ENCODE data around the gene LDLRAD3.

LDLRAD3 gene

DNA sequence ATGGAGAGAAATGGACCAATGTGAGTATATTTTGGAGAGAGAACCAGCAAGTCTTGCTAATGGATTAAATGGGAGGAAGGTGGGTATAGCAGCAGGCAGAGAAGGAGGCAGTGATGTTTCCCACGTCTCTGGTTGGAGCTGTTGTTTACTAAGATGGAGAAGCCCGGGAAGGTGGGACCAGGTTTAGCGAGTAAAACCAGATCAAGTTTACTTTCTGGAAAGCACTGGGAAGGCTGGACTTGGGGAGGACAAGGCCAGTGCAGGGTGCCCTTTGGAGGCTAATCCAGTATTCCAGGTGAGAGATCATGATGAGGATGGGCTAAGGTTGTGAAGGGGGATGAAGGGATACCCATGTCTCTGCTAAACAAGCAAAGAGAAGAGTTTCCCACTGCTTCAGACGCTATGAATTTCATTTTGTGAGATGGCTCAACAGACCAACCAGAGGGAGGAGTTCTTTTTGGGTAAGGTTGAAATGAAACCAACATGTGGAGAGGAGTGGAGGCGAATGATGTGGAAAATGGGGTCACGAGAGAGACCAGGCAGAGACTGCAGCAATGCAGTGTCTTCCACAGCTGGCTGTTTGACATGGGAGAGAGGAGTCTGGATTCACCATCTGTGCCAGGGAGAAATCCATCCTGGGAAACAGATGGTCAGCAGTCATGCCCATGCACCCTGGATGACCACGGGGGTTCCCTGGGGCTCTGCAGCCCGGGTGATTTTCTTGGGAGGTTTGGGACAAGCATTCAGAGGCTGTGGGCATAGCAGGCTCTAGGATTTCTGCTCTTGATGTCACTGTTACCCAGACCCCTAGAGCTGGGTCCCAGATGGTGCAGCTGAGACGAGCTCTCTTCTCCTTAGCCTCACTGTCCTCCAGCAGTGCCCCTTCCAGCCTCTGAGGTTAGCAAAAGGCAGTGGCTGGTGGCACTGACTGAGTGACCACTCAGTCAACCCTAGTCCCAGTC lies 320.4 kb downstream of the LDLRAD3 start:
- no peak for DNase-seq (ENCODE audit: low read depth in 2 of 2, low spot score in 1 of 2)

DNA sequence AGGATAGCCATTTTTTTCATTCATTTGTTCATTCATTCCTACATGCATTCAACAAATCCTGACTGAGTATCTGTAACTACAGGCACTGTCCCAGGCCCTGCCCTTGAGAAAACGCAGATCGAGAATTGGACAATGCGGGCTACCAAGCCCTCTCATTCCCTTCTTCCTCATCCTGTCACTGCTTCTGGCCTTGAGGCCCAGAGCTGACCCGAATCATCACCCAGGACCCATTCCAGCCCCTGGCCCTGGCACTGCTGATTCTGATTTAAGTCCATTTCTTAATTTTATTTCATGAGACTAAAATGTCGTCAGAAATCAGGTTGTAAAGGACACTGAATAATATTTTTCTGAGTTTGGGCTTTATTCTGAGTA lies 321.1 kb downstream of the LDLRAD3 start:
- DNase-seq (ENCODE audit: low read depth in 2 of 2, low spot score in 1 of 2) = no peak

DNA sequence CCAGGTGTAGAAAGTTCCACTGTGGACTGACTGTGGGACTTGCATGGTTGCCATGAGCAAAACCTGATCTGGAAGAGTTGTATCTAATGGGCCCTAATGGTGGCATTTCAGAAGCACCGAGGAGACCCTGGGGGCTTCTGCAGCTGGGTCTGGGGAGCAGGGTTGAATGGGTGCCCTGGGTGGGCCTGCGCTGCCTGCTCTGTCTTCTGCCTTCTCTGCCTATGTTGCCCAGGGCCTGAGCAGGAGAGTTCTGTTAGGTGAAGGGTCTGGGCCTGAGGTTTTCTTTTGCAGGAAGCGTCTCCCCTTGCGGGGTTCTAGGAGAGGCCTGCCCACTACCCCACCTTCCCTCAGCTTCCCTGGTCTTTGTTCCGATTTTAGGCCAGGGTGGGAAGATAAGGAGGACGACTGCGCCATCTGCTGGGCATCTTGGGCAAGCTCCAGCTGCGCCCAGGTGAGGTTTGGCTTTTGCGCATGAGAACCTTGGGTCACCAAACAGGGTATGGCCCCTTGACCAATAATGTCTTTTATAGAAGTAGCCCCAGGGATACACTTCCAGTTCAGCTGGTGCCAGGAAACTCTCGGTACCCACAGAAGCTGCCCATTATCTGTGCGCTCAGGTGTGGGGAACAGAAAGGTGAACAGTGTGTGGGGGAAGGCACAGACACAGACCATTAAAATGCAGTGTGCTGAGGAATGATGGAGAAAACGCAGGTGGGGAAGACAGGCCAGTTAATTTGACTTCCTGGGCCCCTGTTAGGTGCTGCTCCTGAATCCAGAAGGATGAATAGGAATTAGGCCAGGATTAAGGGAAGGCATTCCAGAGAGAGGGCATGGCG lies 322.1 kb downstream of the LDLRAD3 start:
- DNase-seq (ENCODE audit: low read depth in 2 of 2, low spot score in 1 of 2) = peak in 1 of 2 donors; percentile 29

DNA sequence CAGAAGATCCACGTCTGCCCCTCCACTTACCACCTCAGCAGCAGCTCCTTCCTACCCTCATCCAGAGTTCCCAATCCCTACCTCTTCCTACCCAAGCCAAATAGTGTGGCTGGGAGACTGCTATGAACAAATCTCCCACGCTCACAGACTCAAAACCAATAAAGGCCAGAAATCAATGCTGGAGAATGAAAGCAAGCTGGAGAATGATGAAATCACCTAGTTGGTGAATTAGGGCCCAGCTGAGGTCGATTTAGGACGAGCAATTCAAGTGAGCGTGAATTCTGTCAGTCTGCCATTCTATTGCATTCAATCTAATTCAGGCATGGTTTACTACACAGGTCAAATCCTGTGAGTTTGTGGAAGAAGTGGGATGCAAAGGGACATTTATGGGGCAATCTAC lies 322.9 kb downstream of the LDLRAD3 start:
- DNase-seq (ENCODE audit: low read depth in 2 of 2, low spot score in 1 of 2) = no peak

DNA sequence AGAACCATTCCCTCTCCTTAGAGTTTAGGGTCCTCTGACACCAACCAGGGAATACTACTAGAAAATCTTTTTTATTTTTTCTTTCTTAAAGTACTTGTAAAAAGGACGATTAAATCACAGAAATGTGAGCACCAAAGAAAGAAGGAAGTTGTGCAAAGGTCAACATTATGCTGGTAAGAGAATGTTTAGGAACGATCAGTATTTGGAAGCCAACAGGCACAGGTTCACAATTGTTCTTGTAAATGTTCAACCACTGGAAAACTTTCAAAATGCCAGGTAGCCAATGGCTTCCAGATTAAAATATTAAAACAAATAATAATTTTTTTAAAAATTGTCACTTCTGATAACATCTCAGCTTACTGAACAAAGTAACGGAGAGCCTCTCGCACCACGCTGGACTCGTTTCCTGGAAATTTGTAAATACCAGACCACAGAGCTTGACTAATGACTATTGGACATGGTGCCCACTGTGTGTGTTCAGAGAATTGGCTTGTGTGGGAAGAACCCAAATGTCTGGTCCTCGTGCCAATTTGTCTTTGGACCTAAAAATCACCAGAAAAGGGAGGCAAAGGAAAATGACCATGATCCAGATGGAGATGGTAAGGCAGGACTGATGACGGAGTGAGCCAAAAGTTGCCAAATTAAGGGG lies 324.6 kb downstream of the LDLRAD3 start:
- DNase-seq (ENCODE audit: low read depth in 2 of 2, low spot score in 1 of 2) = no peak

DNA sequence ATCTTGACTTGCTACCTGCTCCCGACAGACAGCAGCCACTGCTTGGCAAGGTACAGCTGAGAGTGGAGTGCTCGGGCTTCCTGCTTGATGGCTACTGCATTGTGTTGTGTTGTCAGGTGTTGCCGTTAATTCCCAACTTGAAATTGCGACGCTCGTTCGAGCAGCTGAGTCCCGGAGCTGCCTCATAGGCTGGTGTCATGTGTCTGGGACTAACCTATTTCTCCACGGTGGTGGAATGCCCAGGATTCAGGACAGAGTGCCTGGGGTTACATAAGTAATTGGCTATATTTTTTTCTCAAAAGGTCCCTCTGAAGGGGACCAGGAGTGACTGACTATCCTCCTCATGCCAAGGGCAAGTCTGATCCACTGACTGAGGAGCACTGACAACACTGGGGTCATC lies 326.8 kb downstream of the LDLRAD3 start:
- DNase-seq (ENCODE audit: low read depth in 2 of 2, low spot score in 1 of 2) = no peak

DNA sequence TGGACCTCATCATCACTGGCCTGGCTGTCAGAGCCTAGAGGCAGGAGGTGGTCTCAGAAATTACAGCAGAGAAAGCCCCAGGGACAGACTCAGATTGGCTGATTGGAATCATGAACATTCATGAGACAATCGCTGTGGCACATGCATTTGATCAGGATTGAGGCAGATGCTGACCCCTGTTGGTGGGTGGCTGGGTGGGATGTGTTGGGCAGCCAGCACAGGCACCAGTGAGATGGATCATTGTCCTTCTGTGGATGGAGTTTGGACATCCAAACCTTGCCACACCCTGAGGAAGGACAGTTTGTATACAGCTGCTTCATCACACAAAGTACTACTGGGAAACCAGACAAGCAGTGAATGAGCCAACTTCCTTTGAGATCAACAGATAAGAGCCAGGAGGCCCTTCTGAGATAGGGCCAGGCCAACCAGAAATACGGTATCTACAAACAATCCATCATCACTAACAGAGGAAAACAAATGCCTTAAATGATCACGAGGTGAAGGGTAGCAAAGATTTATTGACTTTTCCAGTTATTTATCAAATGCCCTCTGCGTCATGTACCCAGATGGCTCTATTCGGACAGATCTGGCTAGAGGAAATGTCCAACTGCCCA lies 328.0 kb downstream of the LDLRAD3 start:
- DNase-seq (ENCODE audit: low read depth in 2 of 2, low spot score in 1 of 2) = no peak

DNA sequence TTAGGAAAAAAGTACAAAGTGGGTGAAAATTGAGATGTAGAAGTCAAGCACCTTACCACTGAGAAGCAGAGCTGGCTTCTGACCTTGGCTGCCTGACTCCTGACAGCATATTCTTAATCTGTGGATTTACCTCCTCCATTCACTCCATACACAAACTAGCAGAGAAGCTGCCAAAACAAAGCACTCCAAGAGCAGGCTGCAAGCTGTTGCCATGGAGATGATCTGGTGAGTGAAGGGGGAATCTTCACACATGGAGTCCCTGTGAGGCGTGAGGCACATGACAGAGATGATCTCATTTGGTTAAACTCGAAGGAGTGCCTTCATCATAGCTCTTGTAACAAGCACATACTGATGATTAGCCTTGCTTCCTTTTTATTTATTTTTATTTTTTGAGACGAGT lies 329.2 kb downstream of the LDLRAD3 start:
- DNase-seq (ENCODE audit: low read depth in 2 of 2, low spot score in 1 of 2) = no peak

DNA sequence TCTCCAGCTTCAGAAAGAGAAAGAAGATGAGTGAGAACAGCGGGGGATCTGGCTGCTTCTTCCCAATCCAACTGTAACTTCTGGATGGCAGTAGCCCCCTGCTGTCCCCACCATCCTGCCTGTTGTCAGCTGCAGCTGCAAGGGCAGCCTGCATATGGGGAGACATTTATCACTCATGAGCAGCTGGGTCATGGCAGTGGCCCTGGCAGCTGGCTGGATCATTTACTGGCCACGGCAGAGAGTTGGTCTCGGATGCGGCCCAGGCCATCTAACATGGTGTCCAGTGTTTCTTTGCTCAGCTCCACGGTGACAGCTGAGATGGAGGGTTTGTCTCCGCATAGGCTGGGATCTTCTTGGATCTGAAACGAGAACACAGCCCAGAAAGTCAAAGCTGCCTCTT lies 330.6 kb downstream of the LDLRAD3 start:
- DNase-seq (ENCODE audit: low read depth in 2 of 2, low spot score in 1 of 2) = no peak

DNA sequence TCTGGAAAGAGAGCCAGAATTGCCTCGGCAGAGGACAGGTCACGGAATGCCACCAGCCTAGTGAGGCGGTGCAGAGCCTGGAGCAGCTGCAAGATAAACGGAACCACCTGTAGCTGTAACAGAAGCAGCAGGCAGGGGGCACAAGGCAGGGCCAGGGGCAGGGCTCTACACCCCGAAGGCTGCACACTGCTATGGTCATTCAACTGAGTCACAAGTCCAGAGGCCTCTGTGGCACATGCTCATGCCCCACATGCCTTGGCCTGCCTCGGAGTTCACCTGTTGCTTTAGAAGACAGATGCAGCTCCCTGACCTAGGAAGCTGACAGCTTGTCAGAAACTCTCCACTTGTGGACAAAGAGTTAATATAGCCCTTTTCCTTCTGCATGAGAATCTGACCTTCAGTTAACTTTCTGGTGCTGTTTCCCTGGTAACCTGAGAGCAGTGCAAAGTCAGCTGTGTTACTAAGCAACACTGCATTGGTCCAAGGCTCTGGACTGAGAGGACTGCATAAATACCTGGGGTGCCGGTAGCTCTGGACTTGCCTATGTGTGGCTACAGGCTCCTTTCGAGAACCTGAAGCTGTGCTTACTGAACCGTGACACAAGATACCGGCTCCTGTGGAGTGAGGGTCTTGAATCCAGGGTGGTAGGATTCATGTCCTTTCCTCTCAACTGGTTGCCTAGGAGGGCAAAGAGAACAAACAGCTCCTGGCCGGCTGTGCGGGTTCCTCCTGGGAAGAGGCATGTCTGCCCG lies 334.8 kb downstream of the LDLRAD3 start:
- no peak for DNase-seq (ENCODE audit: low read depth in 2 of 2, low spot score in 1 of 2)

DNA sequence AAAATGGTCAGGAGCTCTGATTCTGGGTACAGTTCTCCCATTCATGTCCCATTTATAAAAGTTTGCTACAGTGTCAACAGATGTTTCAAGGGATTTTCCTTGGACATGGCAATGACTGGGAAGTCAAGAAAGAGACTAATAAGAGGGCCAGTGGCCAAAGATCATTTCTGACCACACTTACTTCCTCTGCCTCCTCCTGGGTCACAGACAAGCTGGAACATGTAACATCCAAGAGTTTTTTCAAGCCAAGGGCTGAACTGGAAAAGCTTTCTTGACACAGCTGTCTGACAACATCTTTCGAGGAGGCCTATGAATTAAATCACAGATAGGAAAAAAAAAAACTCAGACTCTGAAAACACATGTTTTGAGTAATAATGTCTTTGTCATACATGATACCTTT lies 336.7 kb downstream of the LDLRAD3 start:
- DNase-seq (ENCODE audit: low read depth in 2 of 2, low spot score in 1 of 2) = no peak
